Measurements from ENCODE around the gene AGBL4. TPM values are rescaled to one million over a fixed set of nuclear protein-coding genes. Genes with fewer than 3 reads are reported as not detected.

The AGBL4 gene
- total RNA-seq, 1 experiment from 2014 or later = not detected

DNA sequence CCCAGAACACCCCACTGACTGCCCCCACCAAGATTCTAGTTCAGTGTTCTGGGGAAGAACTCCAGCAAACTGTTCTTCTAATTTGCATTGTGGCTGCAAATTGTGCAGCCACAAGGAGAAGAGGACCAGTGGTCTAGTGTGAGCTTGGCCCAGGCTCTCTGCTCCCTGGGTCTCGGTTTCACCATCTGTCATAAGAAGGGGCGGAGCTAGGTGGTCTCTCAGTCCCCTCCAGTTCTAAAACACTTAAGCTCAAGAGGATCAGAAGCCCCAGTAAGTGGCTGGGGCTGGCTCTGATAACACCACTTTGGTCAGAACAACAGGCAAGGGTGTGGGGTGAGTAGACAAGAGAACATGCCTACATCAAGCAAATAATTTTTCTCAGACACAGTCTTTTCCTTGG lies 1346.9 kb downstream of the AGBL4 start:
- no peak for DNase-seq
- intact Hi-C loops (cut with micrococcal nuclease; ENCODE audit: unreplicated experiment) = loop anchor here (1.0 kb wide), 1 partner anchor 140 kb away; no protein-coding TSS in a partner anchor
- Histone ChIP-seq H3K4me1 (no peaks in the 10 kb centered on the region), H3K4me3 (ENCODE audit: low read depth, low read length) (no peak overlapping the region), H3K27me3 (replicated peaks; ENCODE audit: control insufficient read depth, insufficient read depth, low read length) (no peaks in the 10 kb centered on the region), H3K36me3 (ENCODE audit: control insufficient read depth, insufficient read depth, low read length) (no peaks in the 10 kb centered on the region), H3K9me3 (no peaks in the 10 kb centered on the region)
- POLR2A ChIA-PET = no interaction called here
- Mint-ChIP-seq H3K4me3 (ENCODE audit: unreplicated experiment) (no peak overlapping the region), H3K27me3 (ENCODE audit: insufficient read depth, unreplicated experiment) (no peaks in the 10 kb centered on the region), H3K27ac (ENCODE audit: unreplicated experiment) (no peak overlapping the region), H3K36me3 (ENCODE audit: insufficient read depth, unreplicated experiment) (no peaks in the 10 kb centered on the region), H3K4me1 (ENCODE audit: low read depth, unreplicated experiment) (no peaks in the 10 kb centered on the region), H3K9me3 (ENCODE audit: unreplicated experiment) (no peaks in the 10 kb centered on the region)
- CTCF ChIA-PET = interaction anchor here (1.0 to 2.0 kb wide), 12 partner anchors 8 to 194 kb away, joined by 3 to 68 read pairs (median 4); no protein-coding TSS in a partner anchor
- TF ChIP-seq, protein P1, sequence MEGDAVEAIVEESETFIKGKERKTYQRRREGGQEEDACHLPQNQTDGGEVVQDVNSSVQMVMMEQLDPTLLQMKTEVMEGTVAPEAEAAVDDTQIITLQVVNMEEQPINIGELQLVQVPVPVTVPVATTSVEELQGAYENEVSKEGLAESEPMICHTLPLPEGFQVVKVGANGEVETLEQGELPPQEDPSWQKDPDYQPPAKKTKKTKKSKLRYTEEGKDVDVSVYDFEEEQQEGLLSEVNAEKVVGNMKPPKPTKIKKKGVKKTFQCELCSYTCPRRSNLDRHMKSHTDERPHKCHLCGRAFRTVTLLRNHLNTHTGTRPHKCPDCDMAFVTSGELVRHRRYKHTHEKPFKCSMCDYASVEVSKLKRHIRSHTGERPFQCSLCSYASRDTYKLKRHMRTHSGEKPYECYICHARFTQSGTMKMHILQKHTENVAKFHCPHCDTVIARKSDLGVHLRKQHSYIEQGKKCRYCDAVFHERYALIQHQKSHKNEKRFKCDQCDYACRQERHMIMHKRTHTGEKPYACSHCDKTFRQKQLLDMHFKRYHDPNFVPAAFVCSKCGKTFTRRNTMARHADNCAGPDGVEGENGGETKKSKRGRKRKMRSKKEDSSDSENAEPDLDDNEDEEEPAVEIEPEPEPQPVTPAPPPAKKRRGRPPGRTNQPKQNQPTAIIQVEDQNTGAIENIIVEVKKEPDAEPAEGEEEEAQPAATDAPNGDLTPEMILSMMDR (IDR thresholded peaks at IDR 0.05; ENCODE audit: insufficient read depth in 1 of 2, low read depth in 1 of 2, low read length in 1 of 2, severe bottlenecking in 1 of 2, unreplicated experiment in 1 of 2) = no peak
- no TSS peak for BruUV-seq (replicated peaks)

DNA sequence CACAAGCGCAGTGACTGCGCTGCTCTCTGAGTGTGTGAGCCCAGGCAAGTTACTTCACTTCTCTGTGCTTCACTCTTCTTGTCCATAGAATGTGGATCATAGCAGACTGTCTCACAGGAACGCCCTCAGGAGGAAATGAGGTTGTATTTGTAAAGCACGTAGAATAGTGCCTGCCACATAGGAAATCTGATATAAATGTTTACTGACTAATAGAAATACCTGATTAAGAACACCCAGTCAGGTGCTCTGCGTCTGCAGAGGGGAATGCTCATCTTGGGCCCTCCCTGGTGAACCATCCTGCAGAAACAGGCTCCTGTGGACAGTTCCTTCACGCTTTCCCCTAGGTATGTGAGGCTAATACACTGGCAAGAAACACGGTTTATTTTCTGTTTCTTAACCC lies 1347.4 kb downstream of the AGBL4 start:
- TF ChIP-seq, protein P1 (IDR thresholded peaks at IDR 0.05; ENCODE audit: insufficient read depth in 1 of 2, low read depth in 1 of 2, low read length in 1 of 2, severe bottlenecking in 1 of 2, unreplicated experiment in 1 of 2) = no peak
- intact Hi-C loops (cut with micrococcal nuclease; ENCODE audit: unreplicated experiment) = no loop called here
- no peaks in the 10 kb centered on the region for H3K27me3 ChIP-seq (replicated peaks; ENCODE audit: control insufficient read depth, insufficient read depth, low read length)
- ChIA-PET POLR2A (no interaction called here), CTCF (interaction anchor here (1.6 kb wide), 1 partner anchor 104 kb away, joined by 13 read pairs; no protein-coding TSS in a partner anchor)
- Mint-ChIP-seq H3K4me3 (ENCODE audit: unreplicated experiment) (no peak overlapping the region), H3K27ac (ENCODE audit: unreplicated experiment) (no peak overlapping the region), H3K4me1 (ENCODE audit: low read depth, unreplicated experiment) (no peaks in the 10 kb centered on the region), H3K9me3 (ENCODE audit: unreplicated experiment) (no peaks in the 10 kb centered on the region), H3K36me3 (ENCODE audit: insufficient read depth, unreplicated experiment) (no peaks in the 10 kb centered on the region), H3K27me3 (ENCODE audit: insufficient read depth, unreplicated experiment) (no peaks in the 10 kb centered on the region)
- H3K4me1 ChIP-seq = no peaks in the 10 kb centered on the region
- H3K36me3 ChIP-seq (ENCODE audit: control insufficient read depth, insufficient read depth, low read length) = no peaks in the 10 kb centered on the region
- DNase-seq = no peak
- BruUV-seq (replicated peaks) = no TSS peak
- H3K9me3 ChIP-seq = no peaks in the 10 kb centered on the region
- H3K4me3 ChIP-seq (ENCODE audit: low read depth, low read length) = no peak overlapping the region

DNA sequence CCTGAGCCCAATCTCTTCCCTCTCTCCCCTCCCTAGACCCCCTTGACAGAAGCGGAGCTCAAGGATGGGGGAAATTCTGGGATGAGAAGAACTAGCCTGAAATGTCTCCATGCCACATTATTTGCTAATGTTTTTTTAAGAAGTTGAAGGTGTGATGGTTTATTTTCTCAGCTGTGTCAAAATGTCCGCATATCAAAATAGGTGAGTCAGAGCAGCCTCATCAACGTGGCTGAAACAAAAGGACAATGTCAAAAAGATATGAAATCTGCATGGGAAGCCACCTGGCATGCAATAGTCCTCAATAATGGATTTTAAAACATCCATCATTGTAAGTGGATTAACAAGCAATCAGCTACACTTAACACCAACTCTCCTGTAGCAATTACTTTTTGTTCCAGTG lies 1348.5 kb downstream of the AGBL4 start:
- BruUV-seq (replicated peaks) = no TSS peak
- TF ChIP-seq, protein P1 (IDR thresholded peaks at IDR 0.05; ENCODE audit: insufficient read depth in 1 of 2, low read depth in 1 of 2, low read length in 1 of 2, severe bottlenecking in 1 of 2, unreplicated experiment in 1 of 2) = no peak
- no peaks in the 10 kb centered on the region for H3K4me1 ChIP-seq
- no peak for DNase-seq
- no peak overlapping the region for H3K4me3 Mint-ChIP-seq (ENCODE audit: unreplicated experiment)
- no peak overlapping the region for H3K27ac Mint-ChIP-seq (ENCODE audit: unreplicated experiment)
- no peaks in the 10 kb centered on the region for H3K27me3 Mint-ChIP-seq (ENCODE audit: insufficient read depth, unreplicated experiment)
- H3K27me3 ChIP-seq (replicated peaks; ENCODE audit: control insufficient read depth, insufficient read depth, low read length) = no peaks in the 10 kb centered on the region
- no peaks in the 10 kb centered on the region for H3K9me3 Mint-ChIP-seq (ENCODE audit: unreplicated experiment)
- H3K36me3 Mint-ChIP-seq (ENCODE audit: insufficient read depth, unreplicated experiment) = no peaks in the 10 kb centered on the region
- no peak overlapping the region for H3K4me3 ChIP-seq (ENCODE audit: low read depth, low read length)
- no peaks in the 10 kb centered on the region for H3K9me3 ChIP-seq
- ChIA-PET POLR2A (no interaction called here), CTCF (interaction anchor here (1.3 kb wide), 1 partner anchor 142 kb away, joined by 4 read pairs; no protein-coding TSS in a partner anchor)
- H3K4me1 Mint-ChIP-seq (ENCODE audit: low read depth, unreplicated experiment) = no peaks in the 10 kb centered on the region
- no peaks in the 10 kb centered on the region for H3K36me3 ChIP-seq (ENCODE audit: control insufficient read depth, insufficient read depth, low read length)
- intact Hi-C loops (cut with micrococcal nuclease; ENCODE audit: unreplicated experiment) = no loop called here
